ENCODE measurements around the gene FERD3L. TPM values are rescaled to one million over a fixed set of nuclear protein-coding genes. Genes with fewer than 3 reads are reported as not detected.

Gene FERD3L
- total RNA-seq, 1 donor from 2014 or later: not detected

GRCh38 chr7:19133886-19134285 lies 11.3 kb downstream of the FERD3L start:
- H3K27me3 ChIP-seq: no peaks in the 10 kb centered on the region
- no peaks in the 10 kb centered on the region for H3K9me3 ChIP-seq
- ATAC-seq (no peak), DNase-seq (no peak)
- H3K4me1 ChIP-seq: no peaks in the 10 kb centered on the region
- H3K4me3 ChIP-seq: no peak overlapping the region
- intact Hi-C loops (cut with DNase I): no loop called here
- no peaks in the 10 kb centered on the region for H3K36me3 ChIP-seq
- no peak for TF ChIP-seq CTCF (IDR thresholded peaks at IDR 0.05)
- H3K27ac ChIP-seq: no peak overlapping the region

GRCh38 chr7:19133390-19133789 lies 11.8 kb downstream of the FERD3L start:
- Histone ChIP-seq H3K4me3 (no peak overlapping the region), H3K9me3 (no peaks in the 10 kb centered on the region), H3K27me3 (no peaks in the 10 kb centered on the region), H3K36me3 (no peaks in the 10 kb centered on the region), H3K27ac (no peak overlapping the region), H3K4me1 (no peaks in the 10 kb centered on the region)
- DNase-seq (no peak), ATAC-seq (no peak)
- intact Hi-C loops (cut with DNase I): no loop called here
- no peak for TF ChIP-seq CTCF (IDR thresholded peaks at IDR 0.05)

GRCh38 chr7:19128856-19129255 lies 16.4 kb downstream of the FERD3L start:
- Histone ChIP-seq H3K4me1 (no peaks in the 10 kb centered on the region), H3K4me3 (no peak overlapping the region), H3K27me3 (peaks cover 7% of the 10 kb centered on the region), H3K36me3 (no peaks in the 10 kb centered on the region), H3K27ac (no peak overlapping the region), H3K9me3 (no peaks in the 10 kb centered on the region)
- no peak for DNase-seq
- ATAC-seq: no peak
- no peak for TF ChIP-seq CTCF (IDR thresholded peaks at IDR 0.05)
- intact Hi-C loops (cut with DNase I): no loop called here

GRCh38 chr7:19121977-19122588 lies 23.1 kb downstream of the FERD3L start:
- no peaks in the 10 kb centered on the region for H3K9me3 ChIP-seq
- intact Hi-C loops (cut with DNase I): no loop called here
- H3K27ac ChIP-seq: no peak overlapping the region
- H3K4me3 ChIP-seq: no peak overlapping the region
- DNase-seq: no peak
- H3K36me3 ChIP-seq: no peaks in the 10 kb centered on the region
- peak; percentile 19 for TF ChIP-seq CTCF (IDR thresholded peaks at IDR 0.05)
- H3K27me3 ChIP-seq: peaks cover 70% of the 10 kb centered on the region
- no peaks in the 10 kb centered on the region for H3K4me1 ChIP-seq
- no peak for ATAC-seq

GRCh38 chr7:19119870-19120486 lies 25.2 kb downstream of the FERD3L start:
- DNase-seq (no peak), ATAC-seq (no peak)
- Histone ChIP-seq H3K36me3 (no peaks in the 10 kb centered on the region), H3K9me3 (no peaks in the 10 kb centered on the region), H3K4me3 (no peak overlapping the region), H3K27ac (no peak overlapping the region), H3K27me3 (peaks cover 87% of the 10 kb centered on the region), H3K4me1 (no peaks in the 10 kb centered on the region)
- intact Hi-C loops (cut with DNase I): no loop called here
- no peak for TF ChIP-seq CTCF (IDR thresholded peaks at IDR 0.05)

All from upper lobe of right lung (tissue), 1 donor.